HepG2 (cell line): ENCODE data around the gene NT5DC2. TPM values are rescaled to one million over a fixed set of nuclear protein-coding genes. Genes with fewer than 3 reads are reported as not detected.

Experiments used
- ARHGAP35 ChIP-seq: sonication (generic); formaldehyde crosslinking; IDR thresholded peaks from 2 replicates; pipeline ENCODE4 v1.9.0; 2022; ENCODE audit warnings: mild to moderate bottlenecking, inconsistent platforms, moderate library complexity, missing genetic modification reagents, borderline replicate concordance
- MAZ ChIP-seq, 2 experiments: sonication (generic) in 1 of 2; formaldehyde crosslinking in 1 of 2; IDR thresholded peaks; 2 replicates each; pipeline versions ENCODE4 v1.5.0 to v1.6.1; 2012 to 2020; ENCODE audit warnings: low read depth in 2 of 2, mild to moderate bottlenecking in 2 of 2, borderline replicate concordance in 1 of 2, improper control_type of control experiment in 1 of 2, low read length in 1 of 2, missing genetic modification reagents in 1 of 2, moderate library complexity in 1 of 2
- MBNL3 ChIP-seq: fragments of 250-450 bp; sonication (Bioruptor Pico); conservative IDR thresholded peaks from 2 replicates; pipeline ENCODE4 v1.8.0; 2022; ENCODE audit warnings: mild to moderate bottlenecking, inconsistent platforms
- NR2C2 ChIP-seq: sonication (generic); formaldehyde crosslinking; IDR thresholded peaks from 2 replicates; pipeline ENCODE4 v1.4.0; 2020; ENCODE audit warnings: missing genetic modification reagents, mild to moderate bottlenecking, moderate library complexity, borderline replicate concordance
- SRSF4 ChIP-seq: fragments of 200-400 bp; formaldehyde crosslinking; IDR thresholded peaks from one replicate; pipeline ENCODE4 v1.6.1; 2018; ENCODE audit warnings: mild to moderate bottlenecking, low read depth, low read length, moderate library complexity; ENCODE audit not compliant: poor library complexity, severe bottlenecking
- XRCC5 ChIP-seq: fragments of 200-400 bp; formaldehyde crosslinking; optimal IDR thresholded peaks from 2 replicates; pipeline ENCODE3; 2017; ENCODE audit warnings: mild to moderate bottlenecking, low read length
- ZFY ChIP-seq: sonication (generic); formaldehyde crosslinking; IDR thresholded peaks from 2 replicates; pipeline ENCODE4 v1.4.0; 2020; ENCODE audit warnings: missing genetic modification reagents
- ZNF430 ChIP-seq: sonication (generic); formaldehyde crosslinking; IDR thresholded peaks from 2 replicates; pipeline ENCODE4 v1.9.0; 2021; ENCODE audit warnings: mild to moderate bottlenecking, missing genetic modification reagents
- ZNF619 ChIP-seq: sonication (generic); formaldehyde crosslinking; IDR thresholded peaks from 2 replicates; pipeline ENCODE4 v1.4.0; 2020; ENCODE audit warnings: mild to moderate bottlenecking, missing genetic modification reagents
- ZNF709 ChIP-seq: sonication (generic); formaldehyde crosslinking; IDR thresholded peaks from 2 replicates; pipeline ENCODE4 v1.5.0; 2020; ENCODE audit warnings: mild to moderate bottlenecking, missing genetic modification reagents
- ZNF775 ChIP-seq: sonication (generic); formaldehyde crosslinking; IDR thresholded peaks from 2 replicates; pipeline ENCODE4 v1.4.0; 2020; ENCODE audit warnings: missing genetic modification reagents, mild to moderate bottlenecking, moderate library complexity, borderline replicate concordance
- polyA plus RNA-seq, 8 experiments: library from polyadenylated mRNA; depleted of rRNA in 3 of 8; stranded (reverse) in 7 of 8; unstranded in 1 of 8; fragments of >200 nt; fragmentation: Illumina TruSeq in 4 of 8; extraction: Trizol in 4 of 8; gene quantifications; 2 replicates each; pipeline versions ENCODE4 v1.2.1 to v1.2.3, GENCODE V29; 2011 to 2016; ENCODE audit warnings: low read depth in 4 of 8, missing spikeins in 1 of 8, mixed read lengths in 1 of 8; ENCODE audit not compliant: insufficient read depth in 1 of 8
- total RNA-seq, 5 experiments: library from RNA; depleted of rRNA; stranded (reverse); fragments of >200 nt; fragmentation: Illumina TruSeq; extraction: Trizol; gene quantifications; 2 replicates each; pipeline ENCODE4 v1.2.3, GENCODE V29; 2016; ENCODE audit warnings: low read depth in 1 of 5
- TF ChIP-seq, protein P1 (sequence below): sonication (generic); formaldehyde crosslinking; IDR thresholded peaks from 2 replicates; pipeline ENCODE4 v1.8.0; 2022; ENCODE audit warnings: low read depth, missing genetic modification reagents
- TF ChIP-seq, protein P2 (sequence below), 2 experiments: sonication (generic) in 1 of 2; formaldehyde crosslinking in 1 of 2; IDR thresholded peaks; 2 replicates each; pipeline versions ENCODE4 v1.6.1 to v1.9.0; 2014 to 2022; ENCODE audit warnings: antibody characterized with exemption in 1 of 2, borderline replicate concordance in 1 of 2, inconsistent platforms in 1 of 2, low read depth in 1 of 2, missing genetic modification reagents in 1 of 2
- TF ChIP-seq, protein P3 (sequence below): sonication (generic); formaldehyde crosslinking; IDR thresholded peaks from 2 replicates; pipeline ENCODE4 v1.5.1; 2020; ENCODE audit warnings: mild to moderate bottlenecking, moderate library complexity, missing genetic modification reagents
- TF ChIP-seq, protein P4 (sequence below): sonication (generic); formaldehyde crosslinking; IDR thresholded peaks from 2 replicates; pipeline ENCODE4 v1.5.1; 2020; ENCODE audit warnings: missing genetic modification reagents, mild to moderate bottlenecking, borderline replicate concordance

Gene NT5DC2
- total and polyA plus RNA-seq, 2 of the 13 experiments (the other 11 are each of a cell fraction or from before 2014, with no cell fraction given) = 131 to 240 TPM

DNA sequence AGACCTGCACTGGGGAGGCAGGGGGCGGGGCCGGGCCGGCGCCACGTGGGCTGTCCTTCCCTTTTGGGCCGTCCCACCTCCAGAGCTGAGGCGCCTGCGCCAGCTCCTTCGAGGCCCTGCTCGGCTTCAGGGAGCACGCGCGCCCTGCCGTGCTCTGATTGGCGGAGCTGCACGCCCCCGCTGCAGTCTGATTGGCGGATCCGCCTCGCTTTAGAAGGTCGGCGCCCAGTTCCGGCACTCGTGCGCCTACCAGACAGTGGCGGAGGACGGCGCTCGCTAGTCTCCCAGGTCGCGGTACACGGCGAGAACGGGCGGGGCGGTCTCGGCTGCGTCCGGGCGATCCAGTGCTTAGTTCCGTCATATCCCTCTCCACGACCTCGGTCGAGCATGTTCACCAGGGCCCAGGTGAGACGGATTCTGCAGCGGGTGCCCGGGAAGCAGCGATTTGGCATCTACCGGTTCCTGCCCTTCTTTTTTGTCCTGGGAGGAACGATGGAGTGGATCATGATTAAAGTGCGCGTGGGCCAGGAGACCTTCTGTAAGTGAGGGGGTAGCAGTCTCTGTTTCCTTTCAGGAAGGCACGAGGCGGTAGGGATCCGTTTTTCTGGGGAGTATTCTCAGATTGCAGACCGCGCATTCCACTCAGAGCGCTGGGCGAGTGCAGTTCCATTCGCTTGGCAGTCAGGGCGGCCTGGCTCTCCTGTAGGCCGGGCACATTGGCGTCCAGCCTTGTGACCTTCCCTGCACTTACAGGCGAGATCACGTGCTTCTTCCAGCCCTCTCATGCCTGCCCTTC is 2.9 kb upstream of the NT5DC2 start, which contains the start of gene UQCC5 (continued):
- TF ChIP-seq, protein P1, sequence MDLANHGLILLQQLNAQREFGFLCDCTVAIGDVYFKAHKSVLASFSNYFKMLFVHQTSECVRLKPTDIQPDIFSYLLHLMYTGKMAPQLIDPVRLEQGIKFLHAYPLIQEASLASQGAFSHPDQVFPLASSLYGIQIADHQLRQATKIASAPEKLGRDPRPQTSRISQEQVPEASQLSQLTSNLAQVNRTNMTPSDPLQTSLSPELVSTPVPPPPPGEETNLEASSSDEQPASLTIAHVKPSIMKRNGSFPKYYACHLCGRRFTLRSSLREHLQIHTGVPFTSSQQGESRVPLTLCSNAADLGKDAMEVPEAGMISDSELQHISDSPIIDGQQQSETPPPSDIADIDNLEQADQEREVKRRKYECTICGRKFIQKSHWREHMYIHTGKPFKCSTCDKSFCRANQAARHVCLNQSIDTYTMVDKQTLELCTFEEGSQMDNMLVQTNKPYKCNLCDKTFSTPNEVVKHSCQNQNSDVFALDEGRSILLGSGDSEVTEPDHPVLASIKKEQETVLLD (CRISPR knock-in tag) = peak; percentile 44; the same call in 1 of the 2 replicates
- no peak for TF ChIP-seq MBNL3
- peak; percentile 28; the same call in 1 of the 2 replicates for TF ChIP-seq MAZ (IDR thresholded peaks at IDR 0.05; ENCODE audit: borderline replicate concordance, low read depth, low read length)
- TF ChIP-seq MAZ (CRISPR knock-in tag; IDR thresholded peaks at IDR 0.05; ENCODE audit: low read depth) = peak; percentile 95
- TF ChIP-seq, protein P2, sequence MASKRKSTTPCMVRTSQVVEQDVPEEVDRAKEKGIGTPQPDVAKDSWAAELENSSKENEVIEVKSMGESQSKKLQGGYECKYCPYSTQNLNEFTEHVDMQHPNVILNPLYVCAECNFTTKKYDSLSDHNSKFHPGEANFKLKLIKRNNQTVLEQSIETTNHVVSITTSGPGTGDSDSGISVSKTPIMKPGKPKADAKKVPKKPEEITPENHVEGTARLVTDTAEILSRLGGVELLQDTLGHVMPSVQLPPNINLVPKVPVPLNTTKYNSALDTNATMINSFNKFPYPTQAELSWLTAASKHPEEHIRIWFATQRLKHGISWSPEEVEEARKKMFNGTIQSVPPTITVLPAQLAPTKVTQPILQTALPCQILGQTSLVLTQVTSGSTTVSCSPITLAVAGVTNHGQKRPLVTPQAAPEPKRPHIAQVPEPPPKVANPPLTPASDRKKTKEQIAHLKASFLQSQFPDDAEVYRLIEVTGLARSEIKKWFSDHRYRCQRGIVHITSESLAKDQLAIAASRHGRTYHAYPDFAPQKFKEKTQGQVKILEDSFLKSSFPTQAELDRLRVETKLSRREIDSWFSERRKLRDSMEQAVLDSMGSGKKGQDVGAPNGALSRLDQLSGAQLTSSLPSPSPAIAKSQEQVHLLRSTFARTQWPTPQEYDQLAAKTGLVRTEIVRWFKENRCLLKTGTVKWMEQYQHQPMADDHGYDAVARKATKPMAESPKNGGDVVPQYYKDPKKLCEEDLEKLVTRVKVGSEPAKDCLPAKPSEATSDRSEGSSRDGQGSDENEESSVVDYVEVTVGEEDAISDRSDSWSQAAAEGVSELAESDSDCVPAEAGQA (IDR thresholded peaks at IDR 0.05; ENCODE audit: low read depth) = no peak; the same call in 1 of the 2 replicates
- TF ChIP-seq, protein P2 (CRISPR knock-in tag; IDR thresholded peaks at IDR 0.05; ENCODE audit: borderline replicate concordance) = peak; percentile 94
- TF ChIP-seq ZNF709 (CRISPR knock-in tag) = peak; percentile 99
- TF ChIP-seq, protein P3, sequence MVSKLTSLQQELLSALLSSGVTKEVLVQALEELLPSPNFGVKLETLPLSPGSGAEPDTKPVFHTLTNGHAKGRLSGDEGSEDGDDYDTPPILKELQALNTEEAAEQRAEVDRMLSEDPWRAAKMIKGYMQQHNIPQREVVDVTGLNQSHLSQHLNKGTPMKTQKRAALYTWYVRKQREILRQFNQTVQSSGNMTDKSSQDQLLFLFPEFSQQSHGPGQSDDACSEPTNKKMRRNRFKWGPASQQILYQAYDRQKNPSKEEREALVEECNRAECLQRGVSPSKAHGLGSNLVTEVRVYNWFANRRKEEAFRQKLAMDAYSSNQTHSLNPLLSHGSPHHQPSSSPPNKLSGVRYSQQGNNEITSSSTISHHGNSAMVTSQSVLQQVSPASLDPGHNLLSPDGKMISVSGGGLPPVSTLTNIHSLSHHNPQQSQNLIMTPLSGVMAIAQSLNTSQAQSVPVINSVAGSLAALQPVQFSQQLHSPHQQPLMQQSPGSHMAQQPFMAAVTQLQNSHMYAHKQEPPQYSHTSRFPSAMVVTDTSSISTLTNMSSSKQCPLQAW (CRISPR knock-in tag) = peak; percentile 86
- TF ChIP-seq ARHGAP35 (CRISPR knock-in tag) = peak; percentile 77; the same call in 1 of the 2 replicates
- TF ChIP-seq ZFY (CRISPR knock-in tag) = peak; percentile 87
- no peak for TF ChIP-seq ZNF619 (CRISPR knock-in tag)
- TF ChIP-seq NR2C2 (CRISPR knock-in tag) = peak; percentile 80
- TF ChIP-seq, protein P4, sequence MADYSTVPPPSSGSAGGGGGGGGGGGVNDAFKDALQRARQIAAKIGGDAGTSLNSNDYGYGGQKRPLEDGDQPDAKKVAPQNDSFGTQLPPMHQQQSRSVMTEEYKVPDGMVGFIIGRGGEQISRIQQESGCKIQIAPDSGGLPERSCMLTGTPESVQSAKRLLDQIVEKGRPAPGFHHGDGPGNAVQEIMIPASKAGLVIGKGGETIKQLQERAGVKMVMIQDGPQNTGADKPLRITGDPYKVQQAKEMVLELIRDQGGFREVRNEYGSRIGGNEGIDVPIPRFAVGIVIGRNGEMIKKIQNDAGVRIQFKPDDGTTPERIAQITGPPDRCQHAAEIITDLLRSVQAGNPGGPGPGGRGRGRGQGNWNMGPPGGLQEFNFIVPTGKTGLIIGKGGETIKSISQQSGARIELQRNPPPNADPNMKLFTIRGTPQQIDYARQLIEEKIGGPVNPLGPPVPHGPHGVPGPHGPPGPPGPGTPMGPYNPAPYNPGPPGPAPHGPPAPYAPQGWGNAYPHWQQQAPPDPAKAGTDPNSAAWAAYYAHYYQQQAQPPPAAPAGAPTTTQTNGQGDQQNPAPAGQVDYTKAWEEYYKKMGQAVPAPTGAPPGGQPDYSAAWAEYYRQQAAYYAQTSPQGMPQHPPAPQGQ (CRISPR knock-in tag) = no peak
- TF ChIP-seq ZNF775 (CRISPR knock-in tag) = no peak
- TF ChIP-seq XRCC5 = peak; percentile 54
- no peak for TF ChIP-seq SRSF4
- TF ChIP-seq ZNF430 (CRISPR knock-in tag) = peak; percentile 78
